GM12801 (cell line): Measurements from ENCODE around the gene ACVR1.

Experiments used
- TF ChIP-seq, protein P1 (sequence below): IDR thresholded peaks from one replicate; pipeline ENCODE4 v1.5.1; 2011; ENCODE audit warnings: control low read depth; ENCODE audit not compliant: insufficient read length; ENCODE audit errors: extremely low read depth

ACVR1 gene

DNA sequence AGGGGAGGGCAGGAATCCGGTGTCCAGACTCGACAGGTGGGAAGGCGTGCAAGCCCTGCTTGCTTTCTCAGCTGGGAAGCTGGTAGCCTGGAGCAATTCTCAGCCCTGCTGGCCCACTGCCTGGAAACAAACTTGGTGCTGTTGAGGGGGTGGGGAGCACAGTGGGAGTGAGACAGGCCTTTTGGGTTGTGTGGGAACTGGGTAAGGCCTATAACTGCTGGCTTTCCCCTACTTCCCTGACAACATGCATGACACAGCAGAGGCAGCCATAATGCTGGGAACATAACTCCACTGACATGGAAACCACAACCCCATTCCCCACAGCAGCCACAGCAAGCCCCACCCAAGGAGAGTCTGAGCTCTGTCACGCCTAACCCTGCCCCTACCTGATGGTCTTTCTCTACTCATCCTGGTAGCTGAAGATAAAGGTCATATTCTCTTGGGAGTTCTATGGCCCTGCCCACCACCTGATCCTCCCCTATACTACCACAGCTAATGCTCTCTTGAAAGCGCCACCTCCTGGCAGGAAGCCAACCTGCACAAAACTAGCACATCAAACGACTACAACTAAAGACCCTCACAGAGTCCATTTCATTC is 124.6 kb downstream of the ACVR1 start:
- TF ChIP-seq, protein P1, sequence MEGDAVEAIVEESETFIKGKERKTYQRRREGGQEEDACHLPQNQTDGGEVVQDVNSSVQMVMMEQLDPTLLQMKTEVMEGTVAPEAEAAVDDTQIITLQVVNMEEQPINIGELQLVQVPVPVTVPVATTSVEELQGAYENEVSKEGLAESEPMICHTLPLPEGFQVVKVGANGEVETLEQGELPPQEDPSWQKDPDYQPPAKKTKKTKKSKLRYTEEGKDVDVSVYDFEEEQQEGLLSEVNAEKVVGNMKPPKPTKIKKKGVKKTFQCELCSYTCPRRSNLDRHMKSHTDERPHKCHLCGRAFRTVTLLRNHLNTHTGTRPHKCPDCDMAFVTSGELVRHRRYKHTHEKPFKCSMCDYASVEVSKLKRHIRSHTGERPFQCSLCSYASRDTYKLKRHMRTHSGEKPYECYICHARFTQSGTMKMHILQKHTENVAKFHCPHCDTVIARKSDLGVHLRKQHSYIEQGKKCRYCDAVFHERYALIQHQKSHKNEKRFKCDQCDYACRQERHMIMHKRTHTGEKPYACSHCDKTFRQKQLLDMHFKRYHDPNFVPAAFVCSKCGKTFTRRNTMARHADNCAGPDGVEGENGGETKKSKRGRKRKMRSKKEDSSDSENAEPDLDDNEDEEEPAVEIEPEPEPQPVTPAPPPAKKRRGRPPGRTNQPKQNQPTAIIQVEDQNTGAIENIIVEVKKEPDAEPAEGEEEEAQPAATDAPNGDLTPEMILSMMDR, result no peak

DNA sequence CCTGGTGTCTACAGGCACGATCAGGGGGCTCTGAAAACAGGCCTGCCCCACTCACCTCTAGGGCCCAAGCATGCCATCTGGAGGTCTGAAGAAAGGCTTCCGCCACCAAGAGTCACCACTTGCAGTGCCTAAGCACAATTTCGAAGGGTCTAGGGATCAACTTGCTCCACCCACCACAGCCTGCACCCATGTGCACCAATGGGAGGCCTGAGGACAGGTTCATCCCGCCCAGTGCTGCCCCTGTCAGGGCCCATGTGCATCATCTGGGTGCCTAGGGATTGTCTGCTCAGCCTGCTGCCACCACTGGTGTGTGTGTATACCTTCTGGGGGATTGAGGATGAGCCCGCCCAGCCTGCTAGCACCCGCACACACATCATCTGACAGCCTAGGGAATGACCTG is 126.4 kb downstream of the ACVR1 start:
- TF ChIP-seq, protein P1, result no peak

DNA sequence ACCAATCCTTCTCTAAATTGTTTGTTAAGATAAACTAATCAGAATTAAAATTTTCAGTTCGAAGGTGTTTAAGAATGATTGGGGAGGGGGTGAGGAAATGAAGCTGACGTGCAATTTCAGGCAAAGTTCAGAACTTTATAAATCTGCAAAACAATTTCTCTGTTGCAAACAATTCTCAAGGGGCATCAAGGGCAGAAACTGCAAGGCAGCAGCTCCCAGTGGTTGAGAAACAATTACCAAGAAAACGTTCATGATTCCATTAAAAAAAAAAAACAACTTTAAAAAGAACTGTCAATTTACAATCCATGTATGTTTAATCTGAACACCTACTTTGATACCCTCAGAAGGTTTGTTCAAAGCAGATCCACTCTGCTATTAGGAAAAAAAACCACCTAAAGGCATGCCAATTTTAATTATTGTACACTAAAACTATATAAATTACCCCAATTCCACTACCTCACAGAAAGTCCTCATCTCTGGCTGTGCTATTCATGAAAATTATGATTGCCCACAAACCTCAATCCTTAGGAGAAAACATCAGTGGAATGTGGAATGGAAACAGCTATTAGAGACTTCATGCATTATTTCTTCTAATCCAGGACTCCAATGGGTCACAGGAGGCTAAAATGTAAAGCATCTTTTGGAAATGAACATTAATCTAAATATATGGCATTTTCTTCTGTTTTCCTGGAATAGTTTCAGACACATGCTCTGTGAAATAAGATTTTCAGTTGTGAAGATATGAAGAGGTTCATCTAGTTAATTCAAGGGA is 127.6 kb downstream of the ACVR1 start:
- TF ChIP-seq, protein P1, result no peak

DNA sequence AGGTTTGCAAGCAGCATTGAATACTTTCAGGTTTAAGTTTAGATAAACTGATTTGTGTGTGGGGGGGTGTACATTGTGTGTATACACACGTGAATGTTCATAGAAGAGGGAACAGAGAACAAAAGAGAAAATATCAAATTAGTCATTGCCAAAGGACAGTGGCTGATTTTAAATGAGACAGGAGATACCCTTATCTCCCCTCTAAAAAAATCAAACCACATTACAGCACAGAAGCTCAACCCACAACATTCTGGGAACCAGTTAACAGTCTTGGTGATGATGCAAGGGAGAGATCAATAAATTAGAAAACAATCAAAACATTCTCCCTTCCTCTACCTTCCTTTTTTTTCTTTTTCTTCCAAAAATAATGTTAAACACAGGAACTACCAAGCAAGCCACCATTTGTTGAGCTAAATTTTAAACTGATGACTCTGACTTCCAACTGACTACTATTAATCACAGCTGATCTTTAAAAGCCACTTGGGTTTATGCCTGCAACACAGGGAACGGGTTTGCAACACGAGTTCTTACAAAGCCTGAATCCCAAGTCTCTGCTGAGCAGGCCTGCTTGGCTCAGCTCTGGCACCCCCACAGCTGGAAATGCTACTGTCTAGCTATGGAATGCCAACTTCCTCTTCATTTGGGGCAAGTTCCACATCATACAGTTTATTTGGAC is 128.3 kb downstream of the ACVR1 start:
- TF ChIP-seq, protein P1, result no peak

DNA sequence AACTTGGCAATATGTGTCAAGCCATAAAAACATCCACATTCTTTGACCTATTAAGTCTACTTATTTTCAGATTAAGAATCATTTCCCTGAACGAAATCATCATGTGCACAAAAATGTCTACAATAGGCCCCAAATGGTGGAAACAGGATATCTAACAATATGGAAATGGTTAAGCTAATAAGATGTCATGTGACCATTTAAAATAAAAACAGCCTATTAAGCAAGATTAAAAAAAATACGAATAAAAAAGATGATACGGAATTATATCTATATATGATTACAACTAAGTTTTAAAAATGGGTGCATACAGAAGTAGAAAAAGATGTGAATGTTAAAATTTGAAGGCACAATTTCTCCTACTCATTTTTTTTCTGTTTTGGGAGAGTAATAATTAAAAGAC is 128.8 kb downstream of the ACVR1 start:
- TF ChIP-seq, protein P1, result no peak

DNA sequence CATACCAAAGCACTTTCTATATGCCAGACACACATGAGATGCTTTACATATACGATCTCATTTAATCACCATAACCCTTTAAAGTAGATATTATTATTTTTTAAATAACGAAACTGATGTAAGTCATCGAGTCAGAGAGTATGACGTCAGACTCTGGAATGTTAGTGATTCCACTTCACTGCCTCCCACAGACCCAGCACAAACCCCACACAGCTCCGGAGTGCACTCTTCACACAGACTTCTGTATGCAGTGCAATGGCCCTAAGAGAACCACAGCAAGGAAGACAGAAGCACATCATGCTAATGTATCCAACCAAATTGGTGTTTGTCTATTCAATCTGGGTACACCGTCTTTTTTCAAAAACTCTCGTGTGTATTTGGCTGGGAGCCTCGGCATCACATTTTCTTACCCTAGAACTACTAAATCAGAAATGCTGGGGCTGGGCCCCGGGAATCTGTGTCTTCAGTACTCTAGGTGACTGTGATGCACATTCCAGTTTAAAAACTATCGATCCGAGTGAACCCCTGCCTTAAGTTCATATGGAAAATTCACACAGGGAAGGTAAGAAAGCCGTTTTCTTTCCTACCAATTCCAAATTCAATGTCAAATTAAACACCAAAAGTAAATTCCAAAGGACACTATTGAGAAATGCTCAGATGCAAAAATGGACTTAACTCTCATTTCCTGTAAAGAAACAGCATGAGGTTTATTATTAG is 129.7 kb downstream of the ACVR1 start:
- TF ChIP-seq, protein P1, result no peak

DNA sequence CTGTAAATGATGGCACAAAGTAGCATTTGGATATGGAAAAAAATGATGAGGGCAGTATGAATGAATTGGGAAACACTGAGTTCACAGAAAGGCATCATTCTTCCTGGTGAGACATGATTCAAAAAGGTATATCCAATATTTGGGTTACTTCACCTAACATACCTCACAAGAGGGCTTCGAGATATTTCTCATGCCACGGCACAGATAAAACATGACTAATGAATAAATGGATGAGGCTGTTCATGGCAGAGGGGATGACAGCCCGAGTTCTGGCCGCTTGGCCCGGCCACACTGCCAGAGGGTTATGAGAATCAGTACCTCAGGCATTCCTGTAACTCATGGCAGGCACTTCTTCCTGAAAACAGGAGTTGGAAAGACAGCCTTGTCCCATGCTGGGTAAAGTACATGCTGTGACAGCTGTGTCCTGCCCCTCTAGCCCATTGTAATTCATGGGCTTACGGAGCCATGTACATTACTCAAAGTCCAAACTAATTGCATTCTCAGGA is 131.5 kb downstream of the ACVR1 start:
- TF ChIP-seq, protein P1, result no peak
